ENCODE data around the gene COPS7A. TPM values are rescaled to one million over a fixed set of nuclear protein-coding genes. Genes with fewer than 3 reads are reported as not detected.

Gene COPS7A
- total and polyA plus RNA-seq, 11 donors: 54.1 to 108 (median 82.6) TPM

GRCh38 chr12:6765634-6766581 lies 42.1 kb downstream of the COPS7A start, which contains the start of gene PTMS:
Gene PTMS (plus strand): TSS chr12:6766363. CDS start chr12:6766706, 343 bp downstream.
- H3K36me3 ChIP-seq: peaks cover 0 to 18% (median 6%) of the 10 kb centered on the region in 9 donors
- ATAC-seq (peak; percentile 3 to 58 (median 48)), DNase-seq (peak; percentile 87 to 94 (median 90))
- H3K4me1 ChIP-seq: peaks cover 4 to 62% (median 40%) of the 10 kb centered on the region in 12 donors
- peak within 1 kb of the TSS; percentile 80 to 99 (median 94) for H3K27ac ChIP-seq
- H3K27me3 ChIP-seq: peaks cover 0 to 4% (median 0%) of the 10 kb centered on the region in 9 donors
- TF ChIP-seq CTCF (IDR thresholded peaks at IDR 0.05) (no peak), POLR2A (IDR thresholded peaks at IDR 0.05) (peak in 1 of 2 donors; percentile 91)
- H3K9me3 ChIP-seq: no peaks in the 10 kb centered on the region
- intact Hi-C loops (cut with DNase I): loop anchor here in 4 of 10 donors (1.0 to 5.0 kb wide), 3 partner anchors 13 to 154 kb away; partner anchors contain the start of gene MLF2 (in 3 of the 4)
- 2 to 4% (median 3%) methylated on average over 33 to 63 of the region's 63 CpGs for WGBS, 4 donors
- H3K4me3 ChIP-seq: peak within 1 kb of the TSS; percentile 54 to 100 (median 85)

DNA sequence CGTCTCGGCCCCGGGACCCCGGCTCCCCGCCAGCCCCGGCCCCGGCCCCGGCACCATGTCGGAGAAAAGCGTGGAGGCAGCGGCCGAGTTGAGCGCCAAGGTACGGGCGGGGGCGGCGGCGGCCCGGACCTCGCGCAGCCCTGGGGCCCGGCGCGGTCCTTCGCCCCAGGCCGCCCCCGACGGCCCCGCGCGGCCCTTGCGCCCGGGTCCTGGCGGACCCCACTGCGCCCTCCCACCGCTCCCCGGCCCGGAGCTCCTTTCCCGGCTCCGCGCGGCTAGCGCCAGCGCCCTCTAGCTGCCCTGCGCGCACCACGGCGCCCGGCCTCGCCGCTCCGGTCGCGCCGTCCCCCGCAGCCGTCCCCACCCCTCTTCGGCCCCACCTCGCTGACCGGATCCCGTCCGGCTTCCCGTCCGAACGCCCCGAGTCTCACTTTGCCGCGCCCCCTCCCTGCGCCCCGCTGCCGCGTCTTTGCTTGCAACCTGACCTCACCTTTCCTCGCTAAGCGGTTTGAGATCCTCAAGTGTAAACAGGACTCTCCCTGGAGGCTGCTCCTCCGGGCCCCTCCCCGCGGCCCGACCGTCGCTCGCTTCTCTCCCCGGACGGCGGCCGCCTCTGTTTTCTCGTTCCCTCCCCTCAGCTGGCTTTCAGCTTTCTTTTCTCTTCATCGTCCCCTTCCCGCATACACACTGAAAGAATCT lies 43.0 kb downstream of the COPS7A start:
- peak overlapping the region; percentile 80 to 99 (median 94) for H3K27ac ChIP-seq
- WGBS, 4 donors: 1% methylated on average over 26 to 88 of the region's 88 CpGs
- DNase-seq (peak; percentile 83 to 91 (median 88)), ATAC-seq (peak; percentile 16 to 67 (median 58))
- TF ChIP-seq POLR2A (IDR thresholded peaks at IDR 0.05) (peak in 1 of 2 donors; percentile 23), CTCF (IDR thresholded peaks at IDR 0.05) (peak; percentile 44 to 89 (median 78))
- H3K9me3 ChIP-seq: no peaks in the 10 kb centered on the region
- peaks cover 0 to 4% (median 0%) of the 10 kb centered on the region in 9 donors for H3K27me3 ChIP-seq
- intact Hi-C loops (cut with DNase I): loop anchor here in 4 of 10 donors (1.0 to 5.0 kb wide), 3 partner anchors 13 to 154 kb away; partner anchors contain the start of gene MLF2 (in 3 of the 4)
- H3K36me3 ChIP-seq: peaks cover 0 to 20% (median 6%) of the 10 kb centered on the region in 9 donors
- H3K4me1 ChIP-seq: peaks cover 4 to 71% (median 42%) of the 10 kb centered on the region in 12 donors
- peak overlapping the region; percentile 54 to 100 (median 85) for H3K4me3 ChIP-seq

DNA sequence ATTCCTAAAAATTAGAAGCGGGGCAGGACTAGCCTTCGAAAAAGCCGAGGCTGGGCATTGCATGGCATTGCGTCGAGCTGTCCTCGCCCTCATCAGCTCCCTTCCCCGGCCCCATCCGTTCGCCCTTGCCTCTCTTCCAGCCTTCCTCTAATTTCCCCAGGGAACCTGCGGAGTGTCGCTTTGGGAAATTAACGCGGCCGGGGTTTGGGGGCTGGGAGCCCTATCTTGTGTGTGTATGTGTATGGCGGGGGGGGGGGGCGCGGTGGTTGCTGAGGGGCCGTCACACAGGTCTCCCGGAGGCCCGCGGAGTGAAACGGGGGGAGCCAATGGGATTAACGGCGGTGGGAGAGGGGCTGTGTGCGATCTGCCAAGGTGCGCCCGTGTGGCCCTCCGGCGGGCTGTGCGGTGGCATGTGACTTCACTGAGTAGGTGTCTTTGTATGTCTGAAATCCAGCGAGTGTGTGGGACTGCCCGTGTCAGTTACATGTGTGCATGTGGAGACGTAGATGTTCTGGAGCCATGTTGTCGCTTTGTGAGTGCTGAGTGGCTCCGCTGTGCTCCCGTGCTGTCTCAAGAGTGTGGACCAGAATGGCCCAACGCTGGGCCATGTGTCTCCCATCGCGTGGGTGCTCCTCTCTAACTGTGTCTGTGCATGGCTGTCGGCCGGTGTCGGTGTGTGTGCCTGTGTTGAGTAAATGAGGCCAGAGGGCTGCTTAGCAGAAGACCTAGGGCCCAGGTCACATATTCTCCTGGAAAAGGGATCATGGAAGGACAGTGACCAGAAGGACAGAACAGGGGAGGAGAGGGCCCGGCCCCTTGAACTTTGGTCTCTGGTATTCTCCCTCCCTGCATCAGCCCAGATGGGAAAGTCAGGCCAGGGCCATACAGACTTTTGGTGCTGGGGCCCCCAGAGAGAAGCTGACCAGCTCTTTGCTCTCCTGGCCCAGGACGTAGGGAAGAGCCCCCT lies 43.8 kb downstream of the COPS7A start:
- peaks cover 4 to 78% (median 42%) of the 10 kb centered on the region in 12 donors for H3K4me1 ChIP-seq
- H3K36me3 ChIP-seq: peaks cover 0 to 20% (median 6%) of the 10 kb centered on the region in 9 donors
- DNase-seq (peak in 1 of 5 donors; percentile 33), ATAC-seq (no peak)
- intact Hi-C loops (cut with DNase I): loop anchor here in 3 of 10 donors (2.0 to 5.0 kb wide), 2 partner anchors 15 to 155 kb away; partner anchors contain the start of gene MLF2 (in 2 of the 3)
- H3K4me3 ChIP-seq: peak overlapping the region; percentile 54 to 100 (median 85)
- no peaks in the 10 kb centered on the region for H3K9me3 ChIP-seq
- H3K27ac ChIP-seq: peak overlapping the region; percentile 80 to 99 (median 94)
- 8 to 16% (median 11%) methylated on average over 30 to 44 of the region's 44 CpGs for WGBS, 4 donors
- peaks cover 0 to 4% (median 0%) of the 10 kb centered on the region in 9 donors for H3K27me3 ChIP-seq
- no peak for TF ChIP-seq CTCF (IDR thresholded peaks at IDR 0.05)
- no peak for TF ChIP-seq POLR2A (IDR thresholded peaks at IDR 0.05)

Data from heart left ventricle (tissue), 16 donors.